HCT116 (cell line): ENCODE measurements around the gene TEPSIN. TPM values are rescaled to one million over a fixed set of nuclear protein-coding genes. Genes with fewer than 3 reads are reported as not detected.

ENCODE experiments used
- ATAC-seq: fragments of 200-7000 bp; cut with Tn5 transposase; 2 replicates; pipeline ENCODE4 v1.9.1; 2020; ENCODE audit warnings: mild to moderate bottlenecking, moderate library complexity
- BruUV-seq: library from RNA; stranded (reverse); fragments of 400-500 nt; replicated peaks from 2 replicates; lab custom pipeline; 2021; lab: Mats Ljungman, UMichigan
- CTCF ChIA-PET: fragments of 300-600 bp; sonication (Branson Sonifier 250); formaldehyde crosslinking; loops from one replicate; lab custom pipeline; 2021; ENCODE audit warnings: antibody characterized with exemption; lab: Charles Lee
- POLR2A ChIA-PET: fragments of 300-600, 350-600 bp; sonication (Branson Sonifier 250); formaldehyde crosslinking; loops from one replicate; lab custom pipeline; 2021; ENCODE audit warnings: antibody characterized with exemption; lab: Charles Lee
- RAD21 ChIA-PET, 2 experiments: fragments of 300-600 bp; sonication (Branson Sonifier 250); formaldehyde crosslinking; loops; one replicate each; lab custom pipeline; 2023; ENCODE audit warnings: low total read pairs in 2 of 2; ENCODE audit not compliant: uncharacterized antibody in 2 of 2, unreplicated experiment in 2 of 2, low non-redundant PET in 1 of 2; lab: Charles Lee
- DNase-seq: peaks from one replicate; pipeline ENCODE4 v3.0.0-alpha.2; 2010; ENCODE audit warnings: low read depth, low spot score
- H2AFZ ChIP-seq: fragments of 200-600 bp; shearing (Covaris generic), sonication (generic); 2 replicates; pipeline ENCODE4 v1.6.1; 2017; ENCODE audit warnings: low read depth, mixed run types, mixed read lengths, antibody characterized with exemption, low read length; ENCODE audit not compliant: poor library complexity, severe bottlenecking
- H3K27ac ChIP-seq: 2 replicates; pipeline ENCODE4 v1.5.1; 2012; ENCODE audit warnings: low read depth, low read length
- H3K27me3 ChIP-seq: fragments of 200-600 bp; sonication (generic); 2 replicates; pipeline ENCODE4 v1.6.1; 2016; ENCODE audit warnings: mixed run types, low read length, mixed read lengths; ENCODE audit not compliant: insufficient read depth
- H3K36me3 ChIP-seq, 2 experiments: fragments of 200-500 bp in 1 of 2; fragments of 200-600 bp in 1 of 2; sonication (Bioruptor generic) in 1 of 2; sonication (generic) in 1 of 2; 2 replicates each; pipeline versions ENCODE4 v1.5.1 to v1.6.1; 2014 to 2016; ENCODE audit warnings: low read length in 2 of 2, inconsistent platforms in 1 of 2, mixed read lengths in 1 of 2, mixed run types in 1 of 2; ENCODE audit not compliant: insufficient read depth in 2 of 2, control insufficient read depth in 1 of 2
- H3K4me1 ChIP-seq, 2 experiments: fragments of 200-600 bp in 1 of 2; sonication (generic) in 1 of 2; 2 replicates each; pipeline versions ENCODE4 v1.5.1 to v1.6.1; 2012 to 2017; ENCODE audit warnings: low read length in 2 of 2, inconsistent platforms in 1 of 2, mild to moderate bottlenecking in 1 of 2, mixed read lengths in 1 of 2, mixed run types in 1 of 2, moderate library complexity in 1 of 2; ENCODE audit not compliant: insufficient read depth in 2 of 2, control insufficient read depth in 1 of 2
- H3K4me2 ChIP-seq: fragments of 200-600 bp; sonication (generic); 2 replicates; pipeline ENCODE4 v1.6.1; 2017; ENCODE audit warnings: mixed run types, low read length, mixed read lengths
- H3K4me3 ChIP-seq, 2 experiments: fragments of 200-600 bp in 1 of 2; sonication (generic) in 1 of 2; replicated peaks in 1 of 2; 2 replicates each; pipeline ENCODE4 v1.5.1; 2011 to 2016; ENCODE audit warnings: low read length in 2 of 2, control low read depth in 1 of 2, low read depth in 1 of 2, mild to moderate bottlenecking in 1 of 2, mixed read lengths in 1 of 2, mixed run types in 1 of 2
- H3K79me2 ChIP-seq: fragments of 200-600 bp; sonication (generic); 2 replicates; pipeline ENCODE4 v1.6.1; 2017; ENCODE audit warnings: mild to moderate bottlenecking, mixed run types, low read length, moderate library complexity, mixed read lengths; ENCODE audit not compliant: insufficient read depth
- H3K9ac ChIP-seq: fragments of 200-600 bp; sonication (generic); 2 replicates; pipeline ENCODE4 v1.6.1; 2016; ENCODE audit warnings: low read length, mixed read lengths
- H3K9me2 ChIP-seq: fragments of 200-600 bp; sonication (generic), shearing (Covaris generic); 2 replicates; pipeline ENCODE4 v1.6.1; 2017; ENCODE audit warnings: mixed run types, mild to moderate bottlenecking, moderate library complexity; ENCODE audit not compliant: insufficient read depth
- H3K9me3 ChIP-seq, 2 experiments: fragments of 200-500 bp in 1 of 2; fragments of 200-600 bp in 1 of 2; sonication (Bioruptor generic) in 1 of 2; sonication (generic) in 1 of 2; 2 replicates each; pipeline ENCODE4 v1.6.1; 2014 to 2017; ENCODE audit warnings: low read length in 2 of 2, mixed read lengths in 2 of 2, inconsistent platforms in 1 of 2, low read depth in 1 of 2, mild to moderate bottlenecking in 1 of 2, mixed run types in 1 of 2, moderate library complexity in 1 of 2; ENCODE audit not compliant: control insufficient read depth in 1 of 2, insufficient read depth in 1 of 2
- H4K20me1 ChIP-seq: fragments of 200-600 bp; sonication (generic), shearing (Covaris generic); 2 replicates; pipeline ENCODE4 v1.6.1; 2017; ENCODE audit warnings: mixed run types, mild to moderate bottlenecking, moderate library complexity; ENCODE audit not compliant: insufficient read depth
- CBX3 ChIP-seq: IDR thresholded peaks from 2 replicates; pipeline ENCODE4 v1.6.1; 2012; ENCODE audit warnings: low read depth
- CEBPB ChIP-seq: IDR thresholded peaks from 2 replicates; pipeline ENCODE4 v1.6.1; 2012; ENCODE audit warnings: low read depth
- EGR1 ChIP-seq: IDR thresholded peaks from 2 replicates; pipeline ENCODE4 v1.6.1; 2012; ENCODE audit warnings: low read depth
- EZH2 ChIP-seq: fragments of 200-600 bp; sonication (generic); IDR thresholded peaks from 2 replicates; pipeline ENCODE4 v1.6.1; 2017; ENCODE audit warnings: antibody characterized with exemption, mixed run types
- EZH2phosphoT487 ChIP-seq: fragments of 200-600 bp; IDR thresholded peaks from 2 replicates; pipeline ENCODE4 v1.6.1; 2018; ENCODE audit warnings: antibody characterized with exemption, borderline replicate concordance
- FOSL1 ChIP-seq: IDR thresholded peaks from 2 replicates; pipeline ENCODE4 v1.6.1; 2012; ENCODE audit warnings: low read depth
- MAX ChIP-seq: IDR thresholded peaks from 2 replicates; pipeline ENCODE4 v1.6.1; 2012
- POLR2A ChIP-seq: IDR thresholded peaks from 2 replicates; pipeline ENCODE4 v1.7.0; 2011; ENCODE audit warnings: borderline replicate concordance; ENCODE audit not compliant: insufficient read depth, insufficient read length; ENCODE audit errors: extremely low read depth
- POLR2AphosphoS5 ChIP-seq: IDR thresholded peaks from 2 replicates; pipeline ENCODE4 v1.6.1; 2011; ENCODE audit warnings: mild to moderate bottlenecking, low read depth, low read length, moderate library complexity
- RAD21 ChIP-seq: IDR thresholded peaks from 2 replicates; pipeline ENCODE4 v1.6.1; 2012; ENCODE audit warnings: low read depth, mild to moderate bottlenecking
- SIN3A ChIP-seq: IDR thresholded peaks from 2 replicates; pipeline ENCODE4 v1.6.1; 2012; ENCODE audit warnings: low read depth
- YY1 ChIP-seq: IDR thresholded peaks from 2 replicates; pipeline ENCODE4 v1.6.1; 2011; ENCODE audit warnings: low read length, low read depth, moderate library complexity, mild to moderate bottlenecking; ENCODE audit not compliant: insufficient replicate concordance; ENCODE audit errors: extremely low read depth
- ZBTB33 ChIP-seq: IDR thresholded peaks from 2 replicates; pipeline ENCODE4 v1.6.1; 2011; ENCODE audit warnings: mild to moderate bottlenecking, low read length, moderate library complexity; ENCODE audit not compliant: insufficient replicate concordance; ENCODE audit errors: extremely low read depth
- ZNF274 ChIP-seq: fragments of 200-500 bp; sonication (Bioruptor generic); IDR thresholded peaks from 2 replicates; pipeline ENCODE4 v1.6.1; 2014; ENCODE audit warnings: mild to moderate bottlenecking, low read depth, low read length, inconsistent platforms
- intact Hi-C: fragments of 100-400 bp; cut with micrococcal nuclease; formaldehyde crosslinking; loops from 2 replicates; pipeline ENCODE4 v1.10.0; 2022
- total RNA-seq: library from RNA; stranded (reverse); gene quantifications from one replicate; pipeline ENCODE4 v1.2.1, GENCODE V29; 2021; ENCODE audit not compliant: unreplicated experiment
- TF ChIP-seq, protein P1 (sequence below): IDR thresholded peaks from 2 replicates; pipeline ENCODE4 v1.6.1; 2012; ENCODE audit warnings: low read depth

TEPSIN gene
- total RNA-seq, 1 experiment from 2014 or later = 50.6 TPM

GRCh38 chr17:81180836-81181810 lies 57.7 kb downstream of the TEPSIN start (continued):
- TF ChIP-seq, protein P1, sequence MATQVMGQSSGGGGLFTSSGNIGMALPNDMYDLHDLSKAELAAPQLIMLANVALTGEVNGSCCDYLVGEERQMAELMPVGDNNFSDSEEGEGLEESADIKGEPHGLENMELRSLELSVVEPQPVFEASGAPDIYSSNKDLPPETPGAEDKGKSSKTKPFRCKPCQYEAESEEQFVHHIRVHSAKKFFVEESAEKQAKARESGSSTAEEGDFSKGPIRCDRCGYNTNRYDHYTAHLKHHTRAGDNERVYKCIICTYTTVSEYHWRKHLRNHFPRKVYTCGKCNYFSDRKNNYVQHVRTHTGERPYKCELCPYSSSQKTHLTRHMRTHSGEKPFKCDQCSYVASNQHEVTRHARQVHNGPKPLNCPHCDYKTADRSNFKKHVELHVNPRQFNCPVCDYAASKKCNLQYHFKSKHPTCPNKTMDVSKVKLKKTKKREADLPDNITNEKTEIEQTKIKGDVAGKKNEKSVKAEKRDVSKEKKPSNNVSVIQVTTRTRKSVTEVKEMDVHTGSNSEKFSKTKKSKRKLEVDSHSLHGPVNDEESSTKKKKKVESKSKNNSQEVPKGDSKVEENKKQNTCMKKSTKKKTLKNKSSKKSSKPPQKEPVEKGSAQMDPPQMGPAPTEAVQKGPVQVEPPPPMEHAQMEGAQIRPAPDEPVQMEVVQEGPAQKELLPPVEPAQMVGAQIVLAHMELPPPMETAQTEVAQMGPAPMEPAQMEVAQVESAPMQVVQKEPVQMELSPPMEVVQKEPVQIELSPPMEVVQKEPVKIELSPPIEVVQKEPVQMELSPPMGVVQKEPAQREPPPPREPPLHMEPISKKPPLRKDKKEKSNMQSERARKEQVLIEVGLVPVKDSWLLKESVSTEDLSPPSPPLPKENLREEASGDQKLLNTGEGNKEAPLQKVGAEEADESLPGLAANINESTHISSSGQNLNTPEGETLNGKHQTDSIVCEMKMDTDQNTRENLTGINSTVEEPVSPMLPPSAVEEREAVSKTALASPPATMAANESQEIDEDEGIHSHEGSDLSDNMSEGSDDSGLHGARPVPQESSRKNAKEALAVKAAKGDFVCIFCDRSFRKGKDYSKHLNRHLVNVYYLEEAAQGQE = no peak
- TF ChIP-seq EGR1 = no peak
- no peak for TF ChIP-seq POLR2A
- TF ChIP-seq YY1 = no peak
- no peak for TF ChIP-seq FOSL1
- no peak for TF ChIP-seq ZNF274
- TF ChIP-seq SIN3A = no peak
- no peak for TF ChIP-seq CEBPB
- no peak for TF ChIP-seq EZH2

DNA sequence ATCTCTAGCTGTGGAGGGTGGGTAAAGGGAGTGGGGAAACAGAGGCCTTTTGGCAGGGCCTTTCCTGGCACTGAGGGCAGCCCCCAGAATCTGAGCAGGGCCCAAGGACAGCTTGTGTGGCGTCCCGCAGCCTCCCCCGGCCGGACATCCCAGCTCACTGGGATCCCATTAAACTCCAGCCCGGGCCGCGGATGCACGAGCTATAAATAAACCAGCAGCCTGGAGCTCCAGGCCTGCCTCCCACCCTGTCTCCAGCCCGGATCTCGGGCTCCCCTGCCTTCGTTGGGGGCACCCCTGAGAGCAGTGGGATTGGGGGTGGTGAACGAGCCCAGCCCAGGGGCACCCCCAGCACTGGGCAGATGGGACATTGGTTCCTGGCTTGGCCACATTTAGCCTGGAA lies 59.0 kb downstream of the TEPSIN start:
- no peaks in the 10 kb centered on the region for H3K27me3 ChIP-seq
- no peak overlapping the region for H3K9ac ChIP-seq
- peaks cover 0 to 6% of the 10 kb centered on the region in 2 experiments; a peak in 1 of 4 replicates for H3K9me3 ChIP-seq
- no peak overlapping the region for H2AFZ ChIP-seq
- POLR2A ChIA-PET = no interaction called here
- no peak overlapping the region for H3K4me2 ChIP-seq
- H3K4me3 ChIP-seq = no peak overlapping the region
- H3K4me1 ChIP-seq = no peaks in the 10 kb centered on the region
- no peaks in the 10 kb centered on the region for H3K36me3 ChIP-seq
- ATAC-seq = no peak
- no peaks in the 10 kb centered on the region for H3K9me2 ChIP-seq
- no peak overlapping the region for H3K27ac ChIP-seq
- TF ChIP-seq ZBTB33 = no peak
- TF ChIP-seq POLR2AphosphoS5 = no peak
- no peak for TF ChIP-seq EZH2
- TF ChIP-seq FOSL1 = no peak
- TF ChIP-seq CBX3 = no peak
- no peak for TF ChIP-seq MAX
- no peak for TF ChIP-seq RAD21
- TF ChIP-seq ZNF274 = no peak
- no peak for TF ChIP-seq SIN3A
- no peak for TF ChIP-seq EGR1
- no peak for TF ChIP-seq EZH2phosphoT487
- no peak for TF ChIP-seq CEBPB
- TF ChIP-seq, all 23 proteins: peak for 0
- no TSS peak for BruUV-seq
- CTCF ChIA-PET = no interaction called here
- RAD21 ChIA-PET = no interaction called here
- no peak for DNase-seq
- Histone ChIP-seq H3K79me2 (no peaks in the 10 kb centered on the region), H4K20me1 (no peaks in the 10 kb centered on the region)
- intact Hi-C loops = no loop called here
